Loucy (cell line): ENCODE data around the gene ARID2.
A peak's percentile ranks its signal among the peaks of the same experiment; 100 is the strongest.

Experiments used
- H2AFZ ChIP-seq: fragments of 200-600 bp; sonication (generic); 2 replicates; pipeline ENCODE4 v1.6.0; 2016; ENCODE audit warnings: antibody characterized with exemption, mild to moderate bottlenecking, low read length, moderate library complexity
- H3F3A ChIP-seq: fragments of 200-600 bp; 2 replicates; pipeline ENCODE4 v1.6.0; 2016; ENCODE audit warnings: antibody characterized with exemption, low read depth, mild to moderate bottlenecking
- H3K27me3 ChIP-seq: fragments of 200-600 bp; sonication (generic); 2 replicates; pipeline ENCODE4 v1.6.1; 2014; ENCODE audit warnings: low read length, mild to moderate bottlenecking; ENCODE audit not compliant: insufficient read depth, poor library complexity, severe bottlenecking
- H3K36me3 ChIP-seq: fragments of 200-600 bp; sonication (generic); 2 replicates; pipeline ENCODE4 v1.6.1; 2016; ENCODE audit warnings: low read length; ENCODE audit not compliant: insufficient read depth
- H3K4me1 ChIP-seq: fragments of 200-600 bp; sonication (generic); 2 replicates; pipeline ENCODE4 v1.5.1; 2014; ENCODE audit warnings: low read length, mild to moderate bottlenecking; ENCODE audit not compliant: insufficient read depth, poor library complexity, severe bottlenecking
- H3K4me2 ChIP-seq: fragments of 200-600 bp; sonication (generic); 2 replicates; pipeline ENCODE4 v1.6.0; 2014; ENCODE audit warnings: antibody characterized with exemption, low read length, low read depth, mild to moderate bottlenecking; ENCODE audit not compliant: poor library complexity, severe bottlenecking
- H3K4me3 ChIP-seq: fragments of 200-600 bp; sonication (generic); 2 replicates; pipeline ENCODE4 v1.5.1; 2014; ENCODE audit warnings: low read length, mild to moderate bottlenecking, mixed read lengths; ENCODE audit not compliant: poor library complexity, severe bottlenecking
- H3K79me2 ChIP-seq: fragments of 200-600 bp; sonication (generic); 2 replicates; pipeline ENCODE4 v1.6.1; 2014; ENCODE audit warnings: low read length; ENCODE audit not compliant: insufficient read depth
- H3K9ac ChIP-seq: fragments of 200-600 bp; sonication (generic); 2 replicates; pipeline ENCODE4 v1.6.0; 2014; ENCODE audit warnings: mild to moderate bottlenecking, low read depth, low read length, moderate library complexity; ENCODE audit not compliant: poor library complexity, severe bottlenecking
- H3K9me2 ChIP-seq: fragments of 200-600 bp; sonication (generic); replicated peaks from 2 replicates; pipeline ENCODE4 v1.6.1; 2016; ENCODE audit warnings: low read depth, low read length, mixed read lengths
- H3K9me3 ChIP-seq: fragments of 200-600 bp; sonication (generic); 2 replicates; pipeline ENCODE4 v1.6.1; 2014; ENCODE audit warnings: mild to moderate bottlenecking, antibody characterized with exemption, low read length, low read depth; ENCODE audit not compliant: insufficient read depth
- H4K20me1 ChIP-seq: fragments of 200-600 bp; sonication (generic); 2 replicates; pipeline ENCODE4 v1.6.0; 2014; ENCODE audit warnings: antibody characterized with exemption, low read length, mild to moderate bottlenecking; ENCODE audit not compliant: insufficient read depth, poor library complexity, severe bottlenecking
- EZH2phosphoT487 ChIP-seq: fragments of 200-600 bp; IDR thresholded peaks from 2 replicates; pipeline ENCODE4 v1.6.1; 2018; ENCODE audit warnings: antibody characterized with exemption, mild to moderate bottlenecking, moderate library complexity, borderline replicate concordance
- TF ChIP-seq, protein P1 (sequence below): fragments of 200-600 bp; sonication (generic); conservative IDR thresholded peaks from 2 replicates; pipeline ENCODE4 v1.5.1; 2014; ENCODE audit warnings: mild to moderate bottlenecking, antibody characterized with exemption, low read length

Gene ARID2

GRCh38 chr12:45721369-45721768, 8.1 kb upstream of the ARID2 start:
- H3F3A ChIP-seq = peaks cover 5% of the 10 kb centered on the region; the same call in 1 of the 2 replicates
- no peaks in the 10 kb centered on the region for H3K9me3 ChIP-seq
- no peaks in the 10 kb centered on the region for H3K36me3 ChIP-seq
- peaks cover 68% of the 10 kb centered on the region for H3K4me1 ChIP-seq
- H4K20me1 ChIP-seq = peaks cover 70% of the 10 kb centered on the region
- H3K9me2 ChIP-seq = no peaks in the 10 kb centered on the region
- no peaks in the 10 kb centered on the region for H3K27me3 ChIP-seq
- H3K4me3 ChIP-seq = peak overlapping the region; percentile 84
- peak overlapping the region; percentile 0 for H3K9ac ChIP-seq
- H2AFZ ChIP-seq = no peak overlapping the region
- peaks cover 81% of the 10 kb centered on the region for H3K79me2 ChIP-seq
- H3K4me2 ChIP-seq = peak overlapping the region; percentile 82
- TF ChIP-seq EZH2phosphoT487 = no peak
- TF ChIP-seq, protein P1, sequence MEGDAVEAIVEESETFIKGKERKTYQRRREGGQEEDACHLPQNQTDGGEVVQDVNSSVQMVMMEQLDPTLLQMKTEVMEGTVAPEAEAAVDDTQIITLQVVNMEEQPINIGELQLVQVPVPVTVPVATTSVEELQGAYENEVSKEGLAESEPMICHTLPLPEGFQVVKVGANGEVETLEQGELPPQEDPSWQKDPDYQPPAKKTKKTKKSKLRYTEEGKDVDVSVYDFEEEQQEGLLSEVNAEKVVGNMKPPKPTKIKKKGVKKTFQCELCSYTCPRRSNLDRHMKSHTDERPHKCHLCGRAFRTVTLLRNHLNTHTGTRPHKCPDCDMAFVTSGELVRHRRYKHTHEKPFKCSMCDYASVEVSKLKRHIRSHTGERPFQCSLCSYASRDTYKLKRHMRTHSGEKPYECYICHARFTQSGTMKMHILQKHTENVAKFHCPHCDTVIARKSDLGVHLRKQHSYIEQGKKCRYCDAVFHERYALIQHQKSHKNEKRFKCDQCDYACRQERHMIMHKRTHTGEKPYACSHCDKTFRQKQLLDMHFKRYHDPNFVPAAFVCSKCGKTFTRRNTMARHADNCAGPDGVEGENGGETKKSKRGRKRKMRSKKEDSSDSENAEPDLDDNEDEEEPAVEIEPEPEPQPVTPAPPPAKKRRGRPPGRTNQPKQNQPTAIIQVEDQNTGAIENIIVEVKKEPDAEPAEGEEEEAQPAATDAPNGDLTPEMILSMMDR = no peak

- Histone ChIP-seq H3K4me1 (peaks cover 68% of the 10 kb centered on the region), H3F3A (peaks cover 5% of the 10 kb centered on the region; the same call in 1 of the 2 replicates), H3K4me2 (peak overlapping the region; percentile 82), H3K27me3 (peaks cover 3% of the 10 kb centered on the region), H3K9me2 (no peaks in the 10 kb centered on the region), H2AFZ (no peak overlapping the region), H3K79me2 (peaks cover 87% of the 10 kb centered on the region), H3K9me3 (no peaks in the 10 kb centered on the region), H3K9ac (peak overlapping the region; percentile 0), H4K20me1 (peaks cover 70% of the 10 kb centered on the region), H3K4me3 (peak overlapping the region; percentile 84), H3K36me3 (no peaks in the 10 kb centered on the region)
- no peak for TF ChIP-seq EZH2phosphoT487
- TF ChIP-seq, protein P1 = no peak
These were observed 7.6 kb upstream of the ARID2 start for GRCh38 chr12:45721954-45722353.

DNA sequence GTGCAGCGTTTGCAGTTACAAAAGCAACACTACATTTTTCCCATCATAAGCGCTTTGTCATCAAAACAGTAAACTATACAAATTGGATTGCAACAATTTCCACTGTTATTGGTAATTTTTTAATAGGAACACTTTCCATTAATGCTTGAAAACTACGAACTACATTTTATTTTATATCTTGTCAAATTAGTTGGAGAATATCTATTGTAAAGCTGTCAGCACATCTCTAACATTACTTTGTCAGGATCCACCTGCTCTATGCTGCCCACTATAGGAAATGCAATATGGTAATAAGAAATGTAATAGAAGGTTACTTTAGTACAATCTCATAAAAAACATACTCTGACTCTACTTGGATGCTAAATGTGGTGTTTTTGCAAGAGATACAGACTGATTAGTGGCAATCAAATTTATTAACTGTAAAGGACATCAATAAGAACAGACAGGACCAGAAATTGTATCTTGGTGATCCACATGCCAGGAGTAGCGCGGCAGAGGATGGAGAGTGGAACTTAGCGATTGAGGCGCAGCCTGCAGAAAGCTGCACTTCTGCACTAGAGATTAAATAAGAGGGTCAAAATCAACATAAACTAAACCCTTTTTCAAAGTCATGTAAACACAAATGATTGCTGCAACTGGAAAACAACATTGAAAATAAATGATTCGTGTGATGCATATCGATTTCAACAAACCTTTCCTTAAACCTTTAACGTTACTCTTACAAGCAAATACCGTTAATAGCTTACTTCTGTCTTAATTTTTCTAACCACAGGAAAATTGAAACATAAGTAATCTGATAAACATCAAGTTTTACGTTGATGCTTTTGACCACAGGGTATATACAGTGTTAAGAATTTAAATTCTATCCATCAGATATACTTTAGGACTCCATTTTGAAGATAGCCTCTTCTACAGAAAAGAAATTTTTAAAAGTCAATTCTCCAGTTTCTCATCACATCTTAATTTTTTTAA, 3.6 kb upstream of the ARID2 start:
- peaks cover 5% of the 10 kb centered on the region for H3K27me3 ChIP-seq
- H3K79me2 ChIP-seq = peaks cover 69% of the 10 kb centered on the region
- no peak overlapping the region; the same call in 1 of the 2 replicates for H2AFZ ChIP-seq
- no peaks in the 10 kb centered on the region for H3K36me3 ChIP-seq
- no peaks in the 10 kb centered on the region for H3K9me2 ChIP-seq
- TF ChIP-seq EZH2phosphoT487 = no peak
- TF ChIP-seq, protein P1 = peak; percentile 85
- peak overlapping the region; percentile 98 for H3K9ac ChIP-seq
- H3F3A ChIP-seq = peaks cover 12% of the 10 kb centered on the region
- H3K4me3 ChIP-seq = peak overlapping the region; percentile 84
- H3K4me1 ChIP-seq = peaks cover 51% of the 10 kb centered on the region
- H3K9me3 ChIP-seq = no peaks in the 10 kb centered on the region
- peak overlapping the region; percentile 82 for H3K4me2 ChIP-seq
- H4K20me1 ChIP-seq = peaks cover 50% of the 10 kb centered on the region
